ENCODE results near the gene FAM222B.

FAM222B gene

DNA sequence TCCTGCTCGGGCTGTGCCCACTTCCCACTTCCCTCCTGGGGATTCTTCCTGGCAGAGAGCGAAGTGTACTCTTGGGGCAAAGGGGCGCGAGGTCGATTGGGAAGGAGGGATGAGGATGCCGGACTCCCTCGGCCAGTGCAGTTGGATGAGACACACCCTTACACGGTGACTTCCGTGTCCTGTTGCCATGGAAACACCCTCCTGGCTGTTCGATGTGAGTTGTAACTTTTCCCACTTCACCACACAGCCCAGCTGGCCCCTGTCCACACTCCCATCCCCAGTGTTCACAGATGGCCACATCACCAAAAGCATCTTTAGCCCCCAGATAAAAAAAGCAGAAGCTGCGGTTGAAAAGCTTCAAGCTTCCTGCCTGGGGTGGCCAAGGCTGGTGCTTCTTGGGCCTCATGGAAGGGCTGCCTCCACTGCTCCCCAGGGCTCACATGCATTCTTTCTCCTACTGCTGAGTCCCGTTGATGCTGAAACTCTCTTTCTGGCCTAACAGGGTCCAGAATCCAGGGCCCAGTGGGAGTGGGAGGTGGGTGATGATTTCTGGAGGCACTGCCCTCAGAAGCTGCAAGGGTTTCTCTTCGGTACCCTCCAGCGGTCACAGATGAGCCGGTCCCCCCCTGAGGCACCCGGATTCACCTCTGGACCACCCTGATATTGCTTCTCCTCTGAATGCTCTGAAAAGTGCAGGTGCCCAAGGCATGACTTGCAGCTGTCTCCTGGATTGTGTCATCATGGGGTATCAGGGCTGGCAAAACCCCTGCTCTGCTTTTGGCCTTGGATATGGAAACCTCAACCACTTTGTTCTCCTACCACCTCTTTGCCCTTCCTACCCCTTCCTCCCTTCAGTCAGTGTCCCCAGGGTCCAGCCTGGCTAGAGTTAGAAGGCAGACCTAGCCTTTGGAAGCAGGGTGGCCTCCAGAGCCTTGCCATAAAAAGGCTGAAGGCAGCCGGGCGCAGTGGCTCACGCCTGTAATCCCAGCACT is 100.9 kb downstream of the FAM222B start:
- Histone ChIP-seq H3K27ac (ENCODE audit: extremely low read depth, low read depth, low read length) (no peak overlapping the region), H3K4me1 (ENCODE audit: control insufficient read depth, insufficient read depth, low read length) (peaks cover 11% of the 10 kb centered on the region; the same call in 1 of the 2 replicates)

More for the DNA sequence above, 100.9 kb downstream of the FAM222B start:
- H3K36me3 ChIP-seq (ENCODE audit: control insufficient read depth in 2 of 2, insufficient read depth in 1 of 2, low read length in 2 of 2) = peaks cover 0 to 48% of the 10 kb centered on the region in 2 experiments; a peak in 1 of 3 replicates
- TF ChIP-seq ZNF19 (tag by site-specific recombination; IDR thresholded peaks at IDR 0.05; ENCODE audit: low read depth) = no peak
- TF ChIP-seq ZNF138 (tag by site-specific recombination; IDR thresholded peaks at IDR 0.05; ENCODE audit: borderline replicate concordance) = no peak
- no peak for TF ChIP-seq ZNF23 (tag by site-specific recombination; IDR thresholded peaks at IDR 0.05; ENCODE audit: borderline replicate concordance)
- TF ChIP-seq, protein P1, sequence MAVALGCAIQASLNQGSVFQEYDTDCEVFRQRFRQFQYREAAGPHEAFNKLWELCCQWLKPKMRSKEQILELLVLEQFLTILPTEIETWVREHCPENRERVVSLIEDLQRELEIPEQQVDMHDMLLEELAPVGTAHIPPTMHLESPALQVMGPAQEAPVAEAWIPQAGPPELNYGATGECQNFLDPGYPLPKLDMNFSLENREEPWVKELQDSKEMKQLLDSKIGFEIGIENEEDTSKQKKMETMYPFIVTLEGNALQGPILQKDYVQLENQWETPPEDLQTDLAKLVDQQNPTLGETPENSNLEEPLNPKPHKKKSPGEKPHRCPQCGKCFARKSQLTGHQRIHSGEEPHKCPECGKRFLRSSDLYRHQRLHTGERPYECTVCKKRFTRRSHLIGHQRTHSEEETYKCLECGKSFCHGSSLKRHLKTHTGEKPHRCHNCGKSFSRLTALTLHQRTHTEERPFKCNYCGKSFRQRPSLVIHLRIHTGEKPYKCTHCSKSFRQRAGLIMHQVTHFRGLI (tag by site-specific recombination; IDR thresholded peaks at IDR 0.05) = no peak
- TF ChIP-seq ZNF600 (tag by site-specific recombination; IDR thresholded peaks at IDR 0.05) = no peak
- TF ChIP-seq, protein P2, sequence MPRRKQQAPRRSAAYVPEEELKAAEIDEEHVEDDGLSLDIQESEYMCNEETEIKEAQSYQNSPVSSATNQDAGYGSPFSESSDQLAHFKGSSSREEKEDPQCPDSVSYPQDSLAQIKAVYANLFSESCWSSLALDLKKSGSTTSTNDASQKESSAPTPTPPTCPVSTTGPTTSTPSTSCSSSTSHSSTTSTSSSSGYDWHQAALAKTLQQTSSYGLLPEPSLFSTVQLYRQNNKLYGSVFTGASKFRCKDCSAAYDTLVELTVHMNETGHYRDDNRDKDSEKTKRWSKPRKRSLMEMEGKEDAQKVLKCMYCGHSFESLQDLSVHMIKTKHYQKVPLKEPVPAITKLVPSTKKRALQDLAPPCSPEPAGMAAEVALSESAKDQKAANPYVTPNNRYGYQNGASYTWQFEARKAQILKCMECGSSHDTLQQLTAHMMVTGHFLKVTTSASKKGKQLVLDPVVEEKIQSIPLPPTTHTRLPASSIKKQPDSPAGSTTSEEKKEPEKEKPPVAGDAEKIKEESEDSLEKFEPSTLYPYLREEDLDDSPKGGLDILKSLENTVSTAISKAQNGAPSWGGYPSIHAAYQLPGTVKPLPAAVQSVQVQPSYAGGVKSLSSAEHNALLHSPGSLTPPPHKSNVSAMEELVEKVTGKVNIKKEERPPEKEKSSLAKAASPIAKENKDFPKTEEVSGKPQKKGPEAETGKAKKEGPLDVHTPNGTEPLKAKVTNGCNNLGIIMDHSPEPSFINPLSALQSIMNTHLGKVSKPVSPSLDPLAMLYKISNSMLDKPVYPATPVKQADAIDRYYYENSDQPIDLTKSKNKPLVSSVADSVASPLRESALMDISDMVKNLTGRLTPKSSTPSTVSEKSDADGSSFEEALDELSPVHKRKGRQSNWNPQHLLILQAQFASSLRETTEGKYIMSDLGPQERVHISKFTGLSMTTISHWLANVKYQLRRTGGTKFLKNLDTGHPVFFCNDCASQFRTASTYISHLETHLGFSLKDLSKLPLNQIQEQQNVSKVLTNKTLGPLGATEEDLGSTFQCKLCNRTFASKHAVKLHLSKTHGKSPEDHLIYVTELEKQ (tag by site-specific recombination; IDR thresholded peaks at IDR 0.05; ENCODE audit: borderline replicate concordance) = no peak
- no peak for TF ChIP-seq ZNF76 (tag by site-specific recombination; IDR thresholded peaks at IDR 0.05; ENCODE audit: borderline replicate concordance, low read depth)
- no peak for TF ChIP-seq ZNF658 (tag by site-specific recombination; IDR thresholded peaks at IDR 0.05)
- no peak for TF ChIP-seq ZNF433 (tag by site-specific recombination; IDR thresholded peaks at IDR 0.05; ENCODE audit: low read depth)
- TF ChIP-seq, protein P3, sequence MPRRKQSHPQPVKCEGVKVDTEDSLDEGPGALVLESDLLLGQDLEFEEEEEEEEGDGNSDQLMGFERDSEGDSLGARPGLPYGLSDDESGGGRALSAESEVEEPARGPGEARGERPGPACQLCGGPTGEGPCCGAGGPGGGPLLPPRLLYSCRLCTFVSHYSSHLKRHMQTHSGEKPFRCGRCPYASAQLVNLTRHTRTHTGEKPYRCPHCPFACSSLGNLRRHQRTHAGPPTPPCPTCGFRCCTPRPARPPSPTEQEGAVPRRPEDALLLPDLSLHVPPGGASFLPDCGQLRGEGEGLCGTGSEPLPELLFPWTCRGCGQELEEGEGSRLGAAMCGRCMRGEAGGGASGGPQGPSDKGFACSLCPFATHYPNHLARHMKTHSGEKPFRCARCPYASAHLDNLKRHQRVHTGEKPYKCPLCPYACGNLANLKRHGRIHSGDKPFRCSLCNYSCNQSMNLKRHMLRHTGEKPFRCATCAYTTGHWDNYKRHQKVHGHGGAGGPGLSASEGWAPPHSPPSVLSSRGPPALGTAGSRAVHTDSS (tag by site-specific recombination; IDR thresholded peaks at IDR 0.05) = no peak
- TF ChIP-seq, protein P4, sequence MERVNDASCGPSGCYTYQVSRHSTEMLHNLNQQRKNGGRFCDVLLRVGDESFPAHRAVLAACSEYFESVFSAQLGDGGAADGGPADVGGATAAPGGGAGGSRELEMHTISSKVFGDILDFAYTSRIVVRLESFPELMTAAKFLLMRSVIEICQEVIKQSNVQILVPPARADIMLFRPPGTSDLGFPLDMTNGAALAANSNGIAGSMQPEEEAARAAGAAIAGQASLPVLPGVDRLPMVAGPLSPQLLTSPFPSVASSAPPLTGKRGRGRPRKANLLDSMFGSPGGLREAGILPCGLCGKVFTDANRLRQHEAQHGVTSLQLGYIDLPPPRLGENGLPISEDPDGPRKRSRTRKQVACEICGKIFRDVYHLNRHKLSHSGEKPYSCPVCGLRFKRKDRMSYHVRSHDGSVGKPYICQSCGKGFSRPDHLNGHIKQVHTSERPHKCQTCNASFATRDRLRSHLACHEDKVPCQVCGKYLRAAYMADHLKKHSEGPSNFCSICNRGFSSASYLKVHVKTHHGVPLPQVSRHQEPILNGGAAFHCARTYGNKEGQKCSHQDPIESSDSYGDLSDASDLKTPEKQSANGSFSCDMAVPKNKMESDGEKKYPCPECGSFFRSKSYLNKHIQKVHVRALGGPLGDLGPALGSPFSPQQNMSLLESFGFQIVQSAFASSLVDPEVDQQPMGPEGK (tag by site-specific recombination; IDR thresholded peaks at IDR 0.05) = no peak
- no peak for TF ChIP-seq ZNF843 (tag by site-specific recombination; IDR thresholded peaks at IDR 0.05)
- TF ChIP-seq ZIC2 (tag by site-specific recombination; IDR thresholded peaks at IDR 0.05) = no peak
- TF ChIP-seq ZNF423 (tag by site-specific recombination; IDR thresholded peaks at IDR 0.05) = no peak
- TF ChIP-seq, protein P5, sequence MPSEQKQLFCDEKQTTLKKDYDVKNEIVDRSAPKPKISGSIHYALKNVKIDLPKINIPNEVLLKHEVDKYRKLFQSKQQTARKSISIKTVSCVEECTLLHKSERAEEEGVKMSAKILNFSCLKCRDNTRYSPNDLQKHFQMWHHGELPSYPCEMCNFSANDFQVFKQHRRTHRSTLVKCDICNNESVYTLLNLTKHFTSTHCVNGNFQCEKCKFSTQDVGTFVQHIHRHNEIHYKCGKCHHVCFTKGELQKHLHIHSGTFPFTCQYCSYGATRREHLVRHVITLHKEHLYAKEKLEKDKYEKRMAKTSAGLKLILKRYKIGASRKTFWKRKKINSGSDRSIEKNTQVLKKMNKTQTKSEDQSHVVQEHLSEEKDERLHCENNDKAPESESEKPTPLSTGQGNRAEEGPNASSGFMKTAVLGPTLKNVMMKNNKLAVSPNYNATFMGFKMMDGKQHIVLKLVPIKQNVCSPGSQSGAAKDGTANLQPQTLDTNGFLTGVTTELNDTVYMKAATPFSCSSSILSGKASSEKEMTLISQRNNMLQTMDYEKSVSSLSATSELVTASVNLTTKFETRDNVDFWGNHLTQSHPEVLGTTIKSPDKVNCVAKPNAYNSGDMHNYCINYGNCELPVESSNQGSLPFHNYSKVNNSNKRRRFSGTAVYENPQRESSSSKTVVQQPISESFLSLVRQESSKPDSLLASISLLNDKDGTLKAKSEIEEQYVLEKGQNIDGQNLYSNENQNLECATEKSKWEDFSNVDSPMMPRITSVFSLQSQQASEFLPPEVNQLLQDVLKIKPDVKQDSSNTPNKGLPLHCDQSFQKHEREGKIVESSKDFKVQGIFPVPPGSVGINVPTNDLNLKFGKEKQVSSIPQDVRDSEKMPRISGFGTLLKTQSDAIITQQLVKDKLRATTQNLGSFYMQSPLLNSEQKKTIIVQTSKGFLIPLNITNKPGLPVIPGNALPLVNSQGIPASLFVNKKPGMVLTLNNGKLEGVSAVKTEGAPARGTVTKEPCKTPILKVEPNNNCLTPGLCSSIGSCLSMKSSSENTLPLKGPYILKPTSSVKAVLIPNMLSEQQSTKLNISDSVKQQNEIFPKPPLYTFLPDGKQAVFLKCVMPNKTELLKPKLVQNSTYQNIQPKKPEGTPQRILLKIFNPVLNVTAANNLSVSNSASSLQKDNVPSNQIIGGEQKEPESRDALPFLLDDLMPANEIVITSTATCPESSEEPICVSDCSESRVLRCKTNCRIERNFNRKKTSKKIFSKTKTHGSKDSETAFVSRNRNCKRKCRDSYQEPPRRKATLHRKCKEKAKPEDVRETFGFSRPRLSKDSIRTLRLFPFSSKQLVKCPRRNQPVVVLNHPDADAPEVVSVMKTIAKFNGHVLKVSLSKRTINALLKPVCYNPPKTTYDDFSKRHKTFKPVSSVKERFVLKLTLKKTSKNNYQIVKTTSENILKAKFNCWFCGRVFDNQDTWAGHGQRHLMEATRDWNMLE (tag by site-specific recombination; conservative IDR thresholded peaks at IDR 0.05; ENCODE audit: low read depth) = no peak
- no peak for TF ChIP-seq ZNF560 (tag by site-specific recombination; IDR thresholded peaks at IDR 0.05; ENCODE audit: borderline replicate concordance)
- TF ChIP-seq ZNF114 (tag by site-specific recombination; IDR thresholded peaks at IDR 0.05) = no peak
- no peak for TF ChIP-seq ZNF366 (tag by site-specific recombination; conservative IDR thresholded peaks at IDR 0.05)
- TF ChIP-seq, protein P6, sequence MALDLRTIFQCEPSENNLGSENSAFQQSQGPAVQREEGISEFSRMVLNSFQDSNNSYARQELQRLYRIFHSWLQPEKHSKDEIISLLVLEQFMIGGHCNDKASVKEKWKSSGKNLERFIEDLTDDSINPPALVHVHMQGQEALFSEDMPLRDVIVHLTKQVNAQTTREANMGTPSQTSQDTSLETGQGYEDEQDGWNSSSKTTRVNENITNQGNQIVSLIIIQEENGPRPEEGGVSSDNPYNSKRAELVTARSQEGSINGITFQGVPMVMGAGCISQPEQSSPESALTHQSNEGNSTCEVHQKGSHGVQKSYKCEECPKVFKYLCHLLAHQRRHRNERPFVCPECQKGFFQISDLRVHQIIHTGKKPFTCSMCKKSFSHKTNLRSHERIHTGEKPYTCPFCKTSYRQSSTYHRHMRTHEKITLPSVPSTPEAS (tag by site-specific recombination; IDR thresholded peaks at IDR 0.05) = no peak
- CTCF ChIA-PET = interaction anchor here (0.6 to 16.7 kb wide), 6 partner anchors 8 to 519 kb away, joined by 3 to 445 read pairs (median 4); partner anchors contain the start of genes NEK8, RPL23A and TLCD1
- POLR2A ChIA-PET = interaction anchor here (1.1 to 14.1 kb wide), 4 partner anchors 15 to 210 kb away, joined by 4 to 448 read pairs (median 36); partner anchors contain the start of genes NEK8, PHF12, RPL23A and TLCD1
- H3K9me3 ChIP-seq (ENCODE audit: control insufficient read depth, insufficient read depth, low read depth, low read length) = no peaks in the 10 kb centered on the region
- H3K4me3 ChIP-seq (ENCODE audit: low read depth, low read length) = no peak overlapping the region

Data from HEK293 (cell line).